Left ventricle myocardium superior (tissue), 1 donor: Measurements from ENCODE around the gene STAMBP. TPM values are rescaled to one million over a fixed set of nuclear protein-coding genes. Genes with fewer than 3 reads are reported as not detected.
"Not testable (repeated sequence)": the region's sequence is repeated elsewhere in the genome, so short reads cannot be mapped to it uniquely, and the experiment has no call there.

Experiments used
- ATAC-seq: fragments of 200-7000 bp; cut with Tn5 transposase; one replicate; pipeline ENCODE4 v1.9.1; 2020; ENCODE audit warnings: mild to moderate bottlenecking, moderate library complexity
- DNase-seq: peaks from one replicate; pipeline ENCODE4 v3.0.0-alpha.2; 2020
- intact Hi-C: fragments of 100-400 bp; cut with micrococcal nuclease; formaldehyde crosslinking; loops from one replicate; pipeline ENCODE4 v1.11.0; 2022
- total RNA-seq: library from RNA; stranded (reverse); fragmentation: NEBNext Ultra II Directional; extraction: Animal tissue kit (Norgen Biotek cat#: 25700); gene quantifications from one replicate; pipeline ENCODE4 v1.2.1, GENCODE V29; 2021
- donor health status: DM: no; HTN: yes; CAD: no; lungs with severe emphysema.

STAMBP gene
- total RNA-seq, 1 donor from 2014 or later: 27.2 TPM

GRCh38 chr2:73899801-73900336, 71.1 kb downstream of the STAMBP start:
- ATAC-seq (no peak), DNase-seq (no peak)
- intact Hi-C loops: no loop called here

DNA sequence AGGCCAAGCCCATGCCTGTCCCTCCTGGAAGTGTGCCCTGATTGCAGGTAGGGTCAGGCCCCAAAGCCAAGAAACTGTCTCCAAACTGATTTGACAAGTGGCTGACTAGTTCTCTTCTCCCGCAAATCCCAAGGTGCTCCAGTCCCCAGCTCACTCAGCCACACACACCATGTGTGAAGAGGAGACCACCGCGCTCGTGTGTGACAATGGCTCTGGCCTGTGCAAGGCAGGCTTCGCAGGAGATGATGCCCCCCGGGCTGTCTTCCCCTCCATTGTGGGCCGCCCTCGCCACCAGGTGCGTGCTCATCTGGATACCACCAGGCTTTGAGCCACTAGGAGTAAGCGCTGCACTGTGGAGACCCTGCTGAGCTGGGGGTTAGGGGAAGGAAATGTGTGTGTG, 72.4 kb downstream of the STAMBP start:
- no peak for DNase-seq
- intact Hi-C loops: no loop called here
- ATAC-seq: no peak

GRCh38 chr2:73902284-73902683, 73.5 kb downstream of the STAMBP start:
- no peak for ATAC-seq
- intact Hi-C loops: no loop called here

GRCh38 chr2:73903313-73903712, 74.6 kb downstream of the STAMBP start:
- intact Hi-C loops: no loop called here
- ATAC-seq (no peak), DNase-seq (no peak)

More at GRCh38 chr2:73902284-73902683, 73.5 kb downstream of the STAMBP start:
- no peak for DNase-seq

DNA sequence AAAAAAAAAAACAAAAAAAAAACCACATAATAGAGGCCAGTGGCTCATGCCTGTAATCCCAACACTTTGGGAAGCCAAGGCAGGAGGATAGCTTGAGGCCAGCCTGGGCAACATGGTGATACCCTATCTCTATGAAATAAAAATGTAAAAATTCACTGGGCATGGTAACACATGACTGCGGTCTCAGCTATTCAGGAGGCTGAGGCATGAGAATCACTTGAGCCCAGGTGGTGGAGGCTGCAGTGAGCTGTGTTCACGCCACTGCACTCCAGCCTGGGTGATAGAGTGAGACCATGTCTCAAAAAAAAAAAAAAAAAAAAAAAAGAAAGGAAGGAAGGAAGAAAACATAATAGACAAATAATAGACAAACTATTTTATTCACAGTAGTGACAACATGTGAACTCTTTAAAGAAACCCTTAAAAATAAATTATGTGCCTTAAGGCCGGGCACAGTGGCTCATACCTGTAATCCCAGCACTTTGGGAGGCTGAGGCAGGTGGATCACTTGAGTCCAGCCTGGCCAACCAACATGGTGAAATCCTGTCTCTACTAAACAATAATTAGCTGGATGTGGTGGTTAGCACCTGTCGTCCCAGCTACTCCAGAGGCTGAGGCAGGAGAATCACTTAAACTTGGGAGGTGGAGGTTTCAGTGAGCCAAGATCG, 75.3 kb downstream of the STAMBP start:
- ATAC-seq, intact Hi-C loops: not testable (repeated sequence)

DNA sequence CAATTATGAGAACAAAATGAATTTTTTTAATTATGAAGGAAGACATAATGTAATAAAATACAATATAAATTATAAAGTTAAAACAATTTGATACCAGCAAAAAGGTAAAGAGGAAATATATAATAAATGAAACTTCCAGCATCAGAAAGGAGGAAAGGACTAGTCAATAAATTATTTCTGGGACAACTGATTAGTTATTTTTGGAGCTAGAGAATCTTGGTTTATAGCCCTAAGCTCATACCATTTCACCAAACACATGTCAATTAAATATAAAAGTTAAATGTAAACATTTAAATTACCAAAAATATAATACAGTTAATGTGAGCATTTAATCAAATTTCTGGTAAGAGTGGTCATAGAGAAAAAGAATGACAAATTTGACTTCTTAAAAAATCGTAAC, 76.2 kb downstream of the STAMBP start:
- intact Hi-C loops: no loop called here
- ATAC-seq (no peak), DNase-seq (no peak)

More for the DNA sequence above, 75.3 kb downstream of the STAMBP start:
- DNase-seq: not testable (repeated sequence)

GRCh38 chr2:73906847-73907505, 78.2 kb downstream of the STAMBP start:
- no peak for DNase-seq
- intact Hi-C loops: no loop called here
- no peak for ATAC-seq

DNA sequence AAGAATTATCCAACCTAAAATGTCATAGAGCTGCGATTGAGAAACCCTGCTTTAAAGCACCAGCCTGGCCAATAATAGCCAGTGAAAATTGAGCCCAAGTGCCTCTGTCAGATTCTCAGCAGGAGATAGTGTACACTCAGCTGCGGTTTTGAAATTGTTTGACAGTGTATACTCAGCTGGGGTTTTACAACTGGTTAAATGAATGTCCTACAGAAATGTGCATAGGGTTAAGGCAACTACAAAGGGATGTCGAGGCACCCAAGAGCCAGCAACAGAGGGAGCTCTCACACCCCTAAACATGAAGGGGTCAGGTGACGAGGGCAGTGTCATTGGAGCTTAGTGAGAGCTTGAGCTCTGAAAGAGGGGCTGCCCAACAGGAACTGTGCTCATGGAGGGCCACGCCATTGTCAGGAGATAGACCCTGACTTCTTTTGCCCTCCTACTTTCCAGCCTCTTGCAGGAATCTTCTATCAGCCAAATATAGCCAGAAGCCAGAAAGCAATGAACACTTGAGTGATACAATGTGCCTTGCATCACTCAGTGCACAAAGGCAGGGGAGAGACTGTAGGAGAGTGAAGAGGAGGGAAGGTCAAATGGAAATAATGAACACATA, 79.2 kb downstream of the STAMBP start:
- ATAC-seq: peak; percentile 63
- no peak for DNase-seq
- intact Hi-C loops: no loop called here

DNA sequence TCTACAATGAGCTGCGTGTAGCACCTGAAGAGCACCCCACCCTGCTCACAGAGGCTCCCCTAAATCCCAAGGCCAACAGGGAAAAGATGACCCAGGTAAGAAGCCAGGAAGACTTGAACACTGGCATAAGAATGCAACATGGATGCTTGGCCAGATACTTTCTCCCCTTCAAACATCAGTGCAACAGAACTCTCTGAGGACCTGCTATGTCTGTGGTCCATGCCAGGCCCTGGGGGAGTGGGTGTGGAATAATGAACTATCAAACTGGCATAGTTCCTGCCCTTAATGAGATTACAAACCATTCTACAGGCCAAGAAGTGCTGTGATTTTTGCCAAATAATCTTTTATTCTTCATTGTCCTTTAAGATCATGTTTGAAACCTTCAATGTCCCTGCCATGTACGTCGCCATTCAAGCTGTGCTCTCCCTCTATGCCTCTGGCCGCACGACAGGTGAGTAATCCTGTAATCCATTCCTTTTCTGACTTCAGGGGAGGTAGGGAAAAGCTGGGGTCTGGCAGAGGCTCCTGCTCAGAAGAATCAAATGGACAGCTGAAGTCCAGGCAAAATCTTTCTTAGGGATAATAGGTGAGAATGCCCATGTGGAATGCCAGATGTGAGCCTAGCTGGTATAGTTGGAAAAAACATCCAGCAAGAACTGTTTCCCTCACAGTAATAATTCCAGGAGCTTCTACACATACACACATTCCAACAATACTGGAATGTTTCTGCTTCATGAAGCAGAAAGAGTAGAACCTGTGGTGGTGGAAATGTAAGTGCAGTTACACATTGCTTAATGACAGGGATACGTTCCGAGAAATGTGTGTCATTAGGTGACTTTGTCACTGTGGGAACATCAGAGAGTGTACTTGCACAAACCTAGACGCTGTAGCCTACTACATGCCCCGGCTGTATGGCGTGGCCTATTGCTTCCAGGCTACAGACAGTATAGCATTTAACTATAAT, 80.2 kb downstream of the STAMBP start:
- no peak for ATAC-seq
- intact Hi-C loops: no loop called here
- DNase-seq: no peak

GRCh38 chr2:73910873-73911547, 82.2 kb downstream of the STAMBP start:
- ATAC-seq (no peak), DNase-seq (no peak)
- intact Hi-C loops: no loop called here

GRCh38 chr2:73911548-73912208, 82.9 kb downstream of the STAMBP start:
- no peak for DNase-seq
- ATAC-seq: no peak
- intact Hi-C loops: no loop called here

GRCh38 chr2:73913414-73914054, 84.8 kb downstream of the STAMBP start:
- intact Hi-C loops: no loop called here
- ATAC-seq (no peak), DNase-seq (no peak)

DNA sequence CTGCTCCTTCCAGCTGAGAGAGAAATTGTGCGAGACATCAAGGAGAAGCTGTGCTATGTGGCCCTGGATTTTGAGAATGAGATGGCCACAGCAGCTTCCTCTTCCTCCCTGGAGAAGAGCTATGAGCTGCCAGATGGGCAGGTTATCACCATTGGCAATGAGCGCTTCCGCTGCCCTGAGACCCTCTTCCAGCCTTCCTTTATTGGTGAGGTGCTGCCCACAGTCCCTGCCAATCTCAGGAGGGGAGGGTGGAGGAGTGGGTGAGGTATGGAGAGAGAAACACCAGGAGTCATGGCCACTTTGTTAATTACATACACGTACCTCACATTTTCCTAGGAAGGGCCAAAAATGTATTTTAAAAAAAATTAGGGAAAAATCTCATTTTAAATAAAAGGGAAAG, 85.9 kb downstream of the STAMBP start:
- no peak for DNase-seq
- intact Hi-C loops: no loop called here
- no peak for ATAC-seq

GRCh38 chr2:73915437-73915993, 86.8 kb downstream of the STAMBP start:
- intact Hi-C loops: no loop called here
- DNase-seq (no peak), ATAC-seq (no peak)

- ATAC-seq (no peak), DNase-seq (no peak)
- intact Hi-C loops: no loop called here
These were observed 87.9 kb downstream of the STAMBP start for GRCh38 chr2:73916666-73917065.

DNA sequence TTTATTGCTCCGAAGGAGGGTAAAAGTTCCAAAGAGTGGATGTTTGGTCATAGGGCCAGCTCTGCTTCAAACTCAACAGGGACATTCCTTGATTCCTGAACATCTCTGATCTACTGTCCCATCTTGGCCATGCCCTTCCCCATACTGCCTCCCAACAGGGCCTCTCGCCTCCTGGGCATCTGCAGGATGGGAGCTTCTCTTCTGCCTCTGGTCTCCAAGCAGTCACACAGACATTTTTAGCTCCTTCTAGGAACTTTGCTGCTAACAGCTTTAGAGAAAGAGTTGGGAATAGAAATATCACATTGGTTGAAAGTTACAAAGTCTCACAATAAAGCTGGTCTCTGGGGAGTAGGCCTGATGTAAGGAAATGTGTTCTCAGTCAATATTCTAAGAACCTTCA, 88.5 kb downstream of the STAMBP start:
- intact Hi-C loops: no loop called here
- DNase-seq: no peak
- no peak for ATAC-seq

GRCh38 chr2:73917696-73918207, 89.0 kb downstream of the STAMBP start:
- no peak for DNase-seq
- no peak for ATAC-seq

More at GRCh38 chr2:73917696-73918207, 89.0 kb downstream of the STAMBP start:
- intact Hi-C loops: no loop called here
